Tibial nerve (tissue), 3 donors: ENCODE data around the gene WNT7A.

Experiments used
- POLR2A ChIP-seq, 2 donors: fragments of 450-650 bp; IDR thresholded peaks; one replicate each; pipeline ENCODE4 v1.6.1; 2017; ENCODE audit warnings: antibody characterized with exemption in 2 of 2, mild to moderate bottlenecking in 2 of 2, moderate library complexity in 2 of 2
- TF ChIP-seq, protein P1 (sequence below), 5 experiments: fragments of 200-600 bp in 3 of 5; fragments of 450-650 bp in 2 of 5; sonication (generic) in 3 of 5; IDR thresholded peaks; one replicate each; pipeline ENCODE4 v1.5.1; 2016 to 2019; ENCODE audit warnings: antibody characterized with exemption in 5 of 5, mild to moderate bottlenecking in 3 of 5, moderate library complexity in 2 of 5

DNA sequence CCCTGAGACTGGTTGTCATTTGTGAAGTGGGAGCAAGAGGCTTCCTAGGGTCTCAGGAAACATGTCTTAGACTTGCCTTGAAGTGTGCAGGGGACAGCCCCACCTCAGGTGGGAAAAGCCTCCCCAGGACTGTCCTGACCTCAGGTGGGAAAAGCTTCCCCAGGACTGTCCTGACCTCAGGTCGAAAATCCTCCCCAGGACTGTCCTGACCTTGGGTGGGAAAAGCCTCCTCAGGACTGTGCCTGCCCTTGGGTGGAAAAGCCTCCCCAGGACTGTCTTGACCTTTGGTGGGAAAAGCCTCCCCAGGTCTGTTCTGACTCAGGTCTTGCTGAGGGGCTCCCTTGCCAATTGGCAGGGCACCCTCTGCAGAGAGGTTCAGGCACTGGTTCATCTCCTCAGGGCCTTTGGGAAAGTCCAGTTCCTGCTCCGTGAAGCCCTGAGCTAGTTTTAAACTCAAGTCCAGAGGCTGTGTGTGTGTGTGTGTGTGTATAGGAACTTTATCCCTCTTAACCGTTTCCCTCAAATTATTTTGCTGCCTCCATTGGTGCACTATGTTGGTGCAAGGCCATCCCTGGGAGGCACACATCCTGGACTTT, 64.7 kb downstream of the WNT7A start:
- TF ChIP-seq, protein P1, sequence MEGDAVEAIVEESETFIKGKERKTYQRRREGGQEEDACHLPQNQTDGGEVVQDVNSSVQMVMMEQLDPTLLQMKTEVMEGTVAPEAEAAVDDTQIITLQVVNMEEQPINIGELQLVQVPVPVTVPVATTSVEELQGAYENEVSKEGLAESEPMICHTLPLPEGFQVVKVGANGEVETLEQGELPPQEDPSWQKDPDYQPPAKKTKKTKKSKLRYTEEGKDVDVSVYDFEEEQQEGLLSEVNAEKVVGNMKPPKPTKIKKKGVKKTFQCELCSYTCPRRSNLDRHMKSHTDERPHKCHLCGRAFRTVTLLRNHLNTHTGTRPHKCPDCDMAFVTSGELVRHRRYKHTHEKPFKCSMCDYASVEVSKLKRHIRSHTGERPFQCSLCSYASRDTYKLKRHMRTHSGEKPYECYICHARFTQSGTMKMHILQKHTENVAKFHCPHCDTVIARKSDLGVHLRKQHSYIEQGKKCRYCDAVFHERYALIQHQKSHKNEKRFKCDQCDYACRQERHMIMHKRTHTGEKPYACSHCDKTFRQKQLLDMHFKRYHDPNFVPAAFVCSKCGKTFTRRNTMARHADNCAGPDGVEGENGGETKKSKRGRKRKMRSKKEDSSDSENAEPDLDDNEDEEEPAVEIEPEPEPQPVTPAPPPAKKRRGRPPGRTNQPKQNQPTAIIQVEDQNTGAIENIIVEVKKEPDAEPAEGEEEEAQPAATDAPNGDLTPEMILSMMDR (IDR thresholded peaks at IDR 0.05): no peak
- TF ChIP-seq POLR2A (IDR thresholded peaks at IDR 0.05): no peak
